HG03575 (cell line): Measurements from ENCODE around the gene BCAS4.

Experiments used
- ATAC-seq: cut with Tn5 transposase; IDR thresholded peaks from one replicate; pipeline ENCODE4 v1.9.1; 2021; ENCODE audit not compliant: unreplicated experiment, insufficient number of reproducible peaks, low FRiP score; ENCODE audit errors: extremely low read depth

BCAS4 gene

DNA sequence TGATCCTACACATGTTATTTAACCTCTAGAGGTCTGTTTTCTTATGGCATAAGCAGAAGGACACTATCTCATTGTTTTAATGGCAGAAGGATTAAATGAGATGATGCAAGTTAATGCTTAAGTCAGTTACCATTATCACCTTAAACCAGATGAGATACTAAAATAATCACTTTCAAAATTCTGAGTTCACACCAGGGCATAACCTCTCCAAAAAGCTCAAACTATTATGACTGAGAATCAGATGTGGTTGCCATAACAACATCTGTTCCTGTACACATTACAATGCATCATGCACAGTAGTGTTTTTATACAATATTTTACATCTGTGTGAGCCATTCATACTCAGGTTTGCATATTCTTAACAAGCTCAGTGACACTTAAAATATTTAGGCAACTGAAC, 126.1 kb downstream of the BCAS4 start:
- no peak for ATAC-seq

DNA sequence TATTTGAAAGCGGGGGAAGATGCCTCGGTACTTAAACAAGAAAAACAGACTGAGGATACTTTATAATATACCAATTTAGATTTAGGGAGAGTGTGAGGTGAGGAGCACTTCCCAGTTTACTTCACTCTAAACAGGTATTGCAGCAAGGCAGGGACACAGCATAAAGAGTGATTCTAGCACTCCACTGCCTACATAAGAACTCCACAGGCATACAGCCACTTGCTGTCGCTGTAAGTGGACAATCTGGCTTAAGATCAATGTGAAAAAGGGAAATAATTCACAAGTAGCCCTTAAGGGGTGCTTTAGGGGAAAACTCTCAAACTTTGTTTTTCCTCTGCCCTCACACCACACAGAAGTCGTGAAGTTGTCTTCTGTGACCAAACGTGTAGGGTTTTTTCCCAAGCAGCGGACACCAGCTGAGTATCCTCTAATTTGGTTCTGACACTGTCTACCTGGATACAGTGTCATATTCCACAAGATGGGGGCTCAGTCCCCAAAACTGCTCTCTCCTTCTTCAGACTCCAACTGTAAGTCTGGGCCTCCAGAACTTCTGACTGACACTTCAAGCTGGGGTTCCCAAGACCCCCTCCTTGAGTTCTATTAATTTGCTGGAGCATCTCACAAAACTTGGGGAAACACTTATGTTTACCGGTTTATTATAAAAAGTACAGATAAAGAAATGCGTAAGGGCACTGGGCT, 127.1 kb downstream of the BCAS4 start:
- ATAC-seq: no peak

DNA sequence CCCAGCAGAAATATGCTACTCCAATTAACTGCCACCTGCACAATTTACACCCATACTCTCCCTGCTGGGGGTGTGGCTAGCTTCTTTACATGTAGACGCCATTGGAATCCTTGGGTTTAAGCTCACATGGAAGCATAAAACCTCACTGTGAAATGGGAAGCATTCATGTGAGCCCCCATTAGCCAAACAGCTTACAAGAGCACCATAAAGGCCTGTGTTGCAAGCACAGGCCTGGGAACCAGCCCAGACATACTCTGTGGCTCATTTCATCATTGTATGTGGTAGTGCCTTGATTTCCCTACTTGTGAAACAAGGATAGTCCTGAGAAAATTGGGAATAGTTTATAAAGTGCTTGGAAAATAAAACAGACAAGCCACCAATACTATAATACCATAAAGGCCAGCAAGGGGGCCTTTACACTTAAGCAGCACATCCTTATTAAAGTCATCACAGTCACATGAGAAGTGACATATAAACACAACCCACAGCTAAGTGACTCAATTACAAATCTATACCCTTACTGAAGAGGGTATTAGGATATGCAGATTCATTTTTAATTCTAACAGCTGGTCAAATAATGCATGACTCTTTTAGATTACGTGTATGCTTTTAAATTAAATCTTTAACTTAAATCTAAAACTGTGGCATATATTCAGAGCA, 129.5 kb downstream of the BCAS4 start:
- no peak for ATAC-seq

DNA sequence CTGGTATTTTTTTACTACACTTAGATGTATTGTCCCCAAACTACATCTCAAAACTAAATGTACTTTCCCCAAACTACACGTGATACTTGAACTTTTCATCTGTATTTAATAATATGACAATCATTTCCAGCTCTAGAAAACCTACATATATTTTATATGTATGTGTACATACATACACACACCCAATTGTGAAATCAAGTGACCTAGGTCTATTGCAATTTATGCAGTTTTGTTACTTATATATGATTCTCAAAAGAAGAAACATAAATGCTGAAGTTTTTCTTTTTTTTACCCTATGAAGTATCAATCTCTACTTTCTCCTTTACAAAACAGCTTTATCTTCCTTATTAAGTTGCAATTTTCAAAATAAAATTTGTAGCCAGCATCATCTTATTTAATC, 131.7 kb downstream of the BCAS4 start:
- no peak for ATAC-seq
